OCI-LY1 (cell line): Measurements from ENCODE around the gene PIP5K1C.
"Not testable (repeated sequence)": the region's sequence is repeated elsewhere in the genome, so short reads cannot be mapped to it uniquely, and the experiment has no call there.

Experiments used
- H2AFZ ChIP-seq: fragments of 200-600 bp; sonication (generic), shearing (Covaris generic); 2 replicates; pipeline ENCODE4 v1.6.0; 2014; ENCODE audit warnings: antibody characterized with exemption, mild to moderate bottlenecking, low read length
- H3F3A ChIP-seq: fragments of 200-600 bp; sonication (generic), shearing (Covaris generic); 2 replicates; pipeline ENCODE4 v1.6.0; 2014; ENCODE audit warnings: mild to moderate bottlenecking, antibody characterized with exemption, low read length, moderate library complexity; ENCODE audit not compliant: insufficient read depth
- H3K27ac ChIP-seq: fragments of 200-600 bp; sonication (generic); 2 replicates; pipeline ENCODE4 v1.5.1; 2014; ENCODE audit warnings: low read length, mixed run types, mild to moderate bottlenecking, low read depth; ENCODE audit not compliant: poor library complexity, severe bottlenecking
- H3K27me3 ChIP-seq: fragments of 200-600 bp; sonication (generic); 2 replicates; pipeline ENCODE4 v1.6.0; 2014; ENCODE audit warnings: antibody characterized with exemption, mild to moderate bottlenecking, low read length, moderate library complexity; ENCODE audit not compliant: insufficient read depth
- H3K36me3 ChIP-seq: fragments of 200-600 bp; sonication (generic); 2 replicates; pipeline ENCODE4 v1.6.1; 2014; ENCODE audit warnings: mild to moderate bottlenecking, antibody characterized with exemption, low read length, moderate library complexity, mixed read lengths; ENCODE audit not compliant: insufficient read depth
- H3K4me1 ChIP-seq: fragments of 200-600 bp; sonication (generic); 2 replicates; pipeline ENCODE4 v1.5.1; 2014; ENCODE audit warnings: mild to moderate bottlenecking, low read length, moderate library complexity; ENCODE audit not compliant: insufficient read depth, severe bottlenecking
- H3K4me2 ChIP-seq: fragments of 200-600 bp; sonication (generic), shearing (Covaris generic); 2 replicates; pipeline ENCODE4 v1.6.1; 2014; ENCODE audit warnings: low read length
- H3K4me3 ChIP-seq: fragments of 200-600 bp; sonication (generic); 2 replicates; pipeline ENCODE4 v1.5.1; 2014; ENCODE audit warnings: low read length, low read depth, mild to moderate bottlenecking, mixed read lengths; ENCODE audit not compliant: poor library complexity, severe bottlenecking
- H3K79me2 ChIP-seq: fragments of 200-600 bp; shearing (Covaris generic); 2 replicates; pipeline ENCODE4 v1.6.1; 2016; ENCODE audit warnings: mixed run types, low read length, mixed read lengths; ENCODE audit not compliant: insufficient read depth
- H3K9ac ChIP-seq: fragments of 200-600 bp; sonication (generic), shearing (Covaris generic); 2 replicates; pipeline ENCODE4 v1.6.1; 2014; ENCODE audit warnings: mild to moderate bottlenecking, low read length, mixed read lengths
- H3K9me2 ChIP-seq: fragments of 200-600 bp; sonication (generic), shearing (Covaris generic); 2 replicates; pipeline ENCODE4 v1.6.1; 2014; ENCODE audit warnings: low read depth, mild to moderate bottlenecking, low read length, mixed read lengths
- H3K9me3 ChIP-seq: fragments of 200-600 bp; shearing (Covaris generic); 2 replicates; pipeline ENCODE4 v1.6.1; 2014; ENCODE audit warnings: low read length, mixed read lengths
- H4K20me1 ChIP-seq: fragments of 200-600 bp; sonication (generic), shearing (Covaris generic); 2 replicates; pipeline ENCODE4 v1.6.0; 2016; ENCODE audit warnings: mild to moderate bottlenecking, low read length; ENCODE audit not compliant: insufficient read depth
- EZH2 ChIP-seq: fragments of 200-600 bp; sonication (generic), shearing (Covaris generic); IDR thresholded peaks from 2 replicates; pipeline ENCODE4 v1.8.0; 2017; ENCODE audit warnings: borderline replicate concordance, mixed run types, mild to moderate bottlenecking, antibody characterized with exemption, low read length, moderate library complexity, mixed read lengths
- TF ChIP-seq, protein P1 (sequence below): fragments of 200-600 bp; sonication (generic), shearing (Covaris generic); IDR thresholded peaks from 2 replicates; pipeline ENCODE4 v1.5.1; 2017; ENCODE audit warnings: mild to moderate bottlenecking, antibody characterized with exemption, low read length, moderate library complexity, mixed read lengths

The PIP5K1C gene

GRCh38 chr19:3632739-3633558 lies 67.3 kb downstream of the PIP5K1C start:
- H3K9me2 ChIP-seq, result no peaks in the 10 kb centered on the region
- H3K79me2 ChIP-seq, result no peaks in the 10 kb centered on the region
- no peaks in the 10 kb centered on the region for H3K9me3 ChIP-seq
- no peak overlapping the region for H3K4me2 ChIP-seq
- H4K20me1 ChIP-seq, result no peaks in the 10 kb centered on the region
- H3K9ac ChIP-seq, result no peak overlapping the region
- TF ChIP-seq EZH2, result no peak
- TF ChIP-seq, protein P1, sequence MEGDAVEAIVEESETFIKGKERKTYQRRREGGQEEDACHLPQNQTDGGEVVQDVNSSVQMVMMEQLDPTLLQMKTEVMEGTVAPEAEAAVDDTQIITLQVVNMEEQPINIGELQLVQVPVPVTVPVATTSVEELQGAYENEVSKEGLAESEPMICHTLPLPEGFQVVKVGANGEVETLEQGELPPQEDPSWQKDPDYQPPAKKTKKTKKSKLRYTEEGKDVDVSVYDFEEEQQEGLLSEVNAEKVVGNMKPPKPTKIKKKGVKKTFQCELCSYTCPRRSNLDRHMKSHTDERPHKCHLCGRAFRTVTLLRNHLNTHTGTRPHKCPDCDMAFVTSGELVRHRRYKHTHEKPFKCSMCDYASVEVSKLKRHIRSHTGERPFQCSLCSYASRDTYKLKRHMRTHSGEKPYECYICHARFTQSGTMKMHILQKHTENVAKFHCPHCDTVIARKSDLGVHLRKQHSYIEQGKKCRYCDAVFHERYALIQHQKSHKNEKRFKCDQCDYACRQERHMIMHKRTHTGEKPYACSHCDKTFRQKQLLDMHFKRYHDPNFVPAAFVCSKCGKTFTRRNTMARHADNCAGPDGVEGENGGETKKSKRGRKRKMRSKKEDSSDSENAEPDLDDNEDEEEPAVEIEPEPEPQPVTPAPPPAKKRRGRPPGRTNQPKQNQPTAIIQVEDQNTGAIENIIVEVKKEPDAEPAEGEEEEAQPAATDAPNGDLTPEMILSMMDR, result no peak
- H2AFZ ChIP-seq, result no peak overlapping the region
- no peak overlapping the region for H3K4me3 ChIP-seq
- H3K27me3 ChIP-seq, result no peaks in the 10 kb centered on the region; the same call in 1 of the 2 replicates
- no peak overlapping the region for H3K27ac ChIP-seq
- no peaks in the 10 kb centered on the region for H3K36me3 ChIP-seq
- H3K4me1 ChIP-seq, result no peaks in the 10 kb centered on the region
- H3F3A ChIP-seq, result no peaks in the 10 kb centered on the region

GRCh38 chr19:3632098-3632497 lies 68.2 kb downstream of the PIP5K1C start:
- Histone ChIP-seq H3K9me2 (no peaks in the 10 kb centered on the region), H3K79me2 (no peaks in the 10 kb centered on the region), H2AFZ (no peak overlapping the region), H3K9me3 (no peaks in the 10 kb centered on the region), H3K4me3 (no peak overlapping the region), H3K27me3 (no peaks in the 10 kb centered on the region; the same call in 1 of the 2 replicates), H4K20me1 (no peaks in the 10 kb centered on the region), H3K4me2 (no peak overlapping the region), H3F3A (no peaks in the 10 kb centered on the region), H3K9ac (no peak overlapping the region), H3K27ac (no peak overlapping the region), H3K36me3 (no peaks in the 10 kb centered on the region), H3K4me1 (peaks cover 4% of the 10 kb centered on the region)
- no peak for TF ChIP-seq EZH2
- TF ChIP-seq, protein P1, result no peak

- Histone ChIP-seq H3K9me3 (no peaks in the 10 kb centered on the region), H3K9me2 (no peaks in the 10 kb centered on the region), H3K9ac (no peak overlapping the region), H3K79me2 (peaks cover under 1% of the 10 kb centered on the region; the same call in 1 of the 2 replicates), H3F3A (no peaks in the 10 kb centered on the region), H3K4me3 (no peak overlapping the region), H3K4me1 (peaks cover 5% of the 10 kb centered on the region), H3K36me3 (no peaks in the 10 kb centered on the region), H2AFZ (no peak overlapping the region), H3K27me3 (no peaks in the 10 kb centered on the region; the same call in 1 of the 2 replicates), H4K20me1 (no peaks in the 10 kb centered on the region), H3K4me2 (no peak overlapping the region), H3K27ac (no peak overlapping the region)
- no peak for TF ChIP-seq EZH2
Observed at GRCh38 chr19:3631053-3631861, 69.0 kb downstream of the PIP5K1C start.

DNA sequence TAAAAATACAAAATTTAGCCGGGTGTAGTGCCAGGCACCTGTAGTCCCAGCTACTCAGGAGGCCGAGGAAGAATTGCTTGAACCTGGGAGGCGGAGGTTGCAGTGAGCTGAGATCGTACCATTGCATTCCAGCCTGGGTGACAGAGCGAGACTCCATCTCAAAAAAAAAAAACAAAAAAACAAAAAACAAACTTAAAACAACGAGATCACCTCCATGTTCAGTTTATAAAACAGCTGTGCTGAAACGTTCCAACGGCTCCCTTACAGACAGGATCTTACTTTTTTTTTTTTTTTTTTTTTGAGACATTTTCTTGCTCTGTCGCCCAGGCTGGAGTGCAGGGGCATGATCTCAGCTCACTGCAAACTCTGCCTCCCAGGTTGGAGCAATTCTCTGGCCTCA lies 71.5 kb downstream of the PIP5K1C start:
- not testable (repeated sequence) for H3F3A ChIP-seq, H3K4me2 ChIP-seq, H3K27ac ChIP-seq, H2AFZ ChIP-seq, H4K20me1 ChIP-seq, H3K9me3 ChIP-seq, H3K9ac ChIP-seq, H3K9me2 ChIP-seq, H3K4me3 ChIP-seq, H3K27me3 ChIP-seq, H3K36me3 ChIP-seq
- Histone ChIP-seq H3K4me1 (peaks cover 19% of the 10 kb centered on the region), H3K79me2 (peaks cover 16% of the 10 kb centered on the region)
